Tibial artery (tissue), 4 donors: ENCODE data around the gene GUCD1.

Experiments used
- DNase-seq, 2 donors: peaks; one replicate each; pipeline ENCODE4 v3.0.0-alpha.2; 2019
- H3K27ac ChIP-seq, 2 donors: fragments of 200-600 bp; sonication (generic) in 1 of 2; 1 replicate in 1 of 2; 2 replicates in 1 of 2; pipeline ENCODE4 v1.5.1; 2018 to 2019; ENCODE audit warnings: mild to moderate bottlenecking in 1 of 2
- H3K27me3 ChIP-seq, 2 donors: fragments of 200-600 bp; sonication (generic) in 1 of 2; one replicate each; pipeline versions ENCODE4 v1.5.1 to v1.6.0; 2016 to 2019
- H3K36me3 ChIP-seq, 3 donors: fragments of 200-600 bp; sonication (generic) in 2 of 3; one replicate each; pipeline ENCODE4 v1.5.1; 2016 to 2019; ENCODE audit warnings: mild to moderate bottlenecking in 2 of 3
- H3K4me1 ChIP-seq, 4 donors: fragments of 200-600 bp; sonication (generic) in 2 of 4; 1 replicate in 3 of 4; 2 replicates in 1 of 4; pipeline ENCODE4 v1.5.1; 2016 to 2019
- H3K4me3 ChIP-seq, 2 donors: fragments of 200-600 bp; sonication (generic) in 1 of 2; 1 replicate in 1 of 2; 2 replicates in 1 of 2; pipeline ENCODE4 v1.5.1; 2018 to 2019; ENCODE audit warnings: mild to moderate bottlenecking in 2 of 2
- H3K9me3 ChIP-seq, 3 donors: fragments of 200-600 bp; sonication (generic) in 1 of 3; one replicate each; pipeline ENCODE4 v1.5.1; 2016 to 2019
- CTCF ChIP-seq, 2 experiments: fragments of 200-600 bp in 1 of 2; fragments of 450-650 bp in 1 of 2; IDR thresholded peaks; one replicate each; pipeline ENCODE4 v1.5.1; 2017 to 2019; ENCODE audit warnings: antibody characterized with exemption in 2 of 2, mild to moderate bottlenecking in 1 of 2, moderate library complexity in 1 of 2
- intact Hi-C: fragments of 100-400 bp; cut with DNase I; formaldehyde crosslinking; loops from one replicate; pipeline ENCODE4 v1.15.0; 2023; ENCODE audit warnings: low total_unique reads

Gene GUCD1

DNA sequence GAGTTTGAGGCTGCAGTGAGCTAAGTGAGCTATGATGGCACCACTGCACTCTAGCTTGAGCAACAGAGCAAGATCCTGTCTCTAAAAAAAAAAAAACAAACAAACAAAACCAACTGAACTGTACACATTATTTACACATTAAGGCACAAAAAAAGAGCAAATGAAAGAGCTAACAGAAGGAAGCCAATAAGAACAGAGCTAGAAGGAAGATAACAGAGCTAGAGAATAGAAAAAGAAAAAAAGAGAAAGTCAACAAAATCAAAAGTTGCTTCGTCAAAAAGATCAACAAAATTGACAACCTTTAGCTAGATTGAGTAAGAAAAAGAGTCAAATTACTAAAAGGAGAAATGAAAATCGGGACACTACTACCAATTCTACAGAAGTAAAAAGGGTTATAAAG, 25.0 kb downstream of the GUCD1 start:
- no peak for DNase-seq
- intact Hi-C loops = no loop called here

GRCh38 chr22:24526191-24526590, 28.7 kb downstream of the GUCD1 start:
- no peaks in the 10 kb centered on the region for H3K36me3 ChIP-seq
- no peaks in the 10 kb centered on the region for H3K9me3 ChIP-seq
- H3K4me3 ChIP-seq = no peak overlapping the region
- no peaks in the 10 kb centered on the region for H3K27me3 ChIP-seq
- H3K4me1 ChIP-seq = peaks cover 0 to 9% (median 2%) of the 10 kb centered on the region in 4 donors
- H3K27ac ChIP-seq = no peak overlapping the region
- intact Hi-C loops = no loop called here
- DNase-seq = no peak
- TF ChIP-seq CTCF (IDR thresholded peaks at IDR 0.05) = no peak

More for the DNA sequence above, 25.0 kb downstream of the GUCD1 start:
- Histone ChIP-seq H3K9me3 (no peaks in the 10 kb centered on the region), H3K4me3 (no peak overlapping the region), H3K4me1 (peaks cover 0 to 6% (median 2%) of the 10 kb centered on the region in 4 donors), H3K36me3 (no peaks in the 10 kb centered on the region), H3K27me3 (no peaks in the 10 kb centered on the region), H3K27ac (no peak overlapping the region)
- no peak for TF ChIP-seq CTCF (IDR thresholded peaks at IDR 0.05)

- no peaks in the 10 kb centered on the region for H3K27me3 ChIP-seq
- no peak overlapping the region for H3K27ac ChIP-seq
- peaks cover 0 to 9% (median 2%) of the 10 kb centered on the region in 4 donors for H3K4me1 ChIP-seq
- no peaks in the 10 kb centered on the region for H3K9me3 ChIP-seq
- no peaks in the 10 kb centered on the region for H3K36me3 ChIP-seq
- TF ChIP-seq CTCF (IDR thresholded peaks at IDR 0.05) = peak; percentile 72 to 78
- intact Hi-C loops = no loop called here
- no peak overlapping the region for H3K4me3 ChIP-seq
- peak; percentile 81 for DNase-seq
Observed at GRCh38 chr22:24525416-24526037, 29.4 kb downstream of the GUCD1 start.

- H3K27me3 ChIP-seq = no peaks in the 10 kb centered on the region
- H3K36me3 ChIP-seq = no peaks in the 10 kb centered on the region
- intact Hi-C loops = no loop called here
- no peak for DNase-seq
- no peak for TF ChIP-seq CTCF (IDR thresholded peaks at IDR 0.05)
- H3K4me1 ChIP-seq = peaks cover 0 to 9% (median 2%) of the 10 kb centered on the region in 4 donors
- H3K9me3 ChIP-seq = no peaks in the 10 kb centered on the region
- H3K4me3 ChIP-seq = no peak overlapping the region
- peak overlapping the region in 1 of 2 donors; percentile 22 for H3K27ac ChIP-seq
Observed at GRCh38 chr22:24523873-24524272, 31.1 kb downstream of the GUCD1 start.

DNA sequence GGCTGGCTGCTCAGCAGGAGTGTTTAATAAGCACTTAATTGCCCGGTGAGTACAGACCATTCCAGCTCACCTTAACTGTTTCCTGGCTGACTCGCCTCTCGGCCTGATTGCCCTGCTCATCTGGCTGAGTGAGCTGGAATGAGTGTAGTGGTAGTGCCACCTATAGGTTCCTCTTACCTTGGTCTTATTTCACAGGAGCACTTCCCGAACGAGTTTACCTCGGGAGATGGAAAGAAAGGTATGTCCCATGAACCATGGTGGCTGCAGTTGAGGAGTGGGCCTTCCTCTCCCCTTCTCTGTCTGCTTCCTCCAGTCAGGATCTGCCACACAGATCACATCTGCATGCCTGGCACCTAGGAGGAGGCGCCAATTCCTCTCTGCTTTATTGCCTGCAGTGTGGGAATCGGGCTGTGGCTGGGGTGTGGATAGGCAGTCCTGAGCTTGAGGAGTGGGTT, 33.1 kb downstream of the GUCD1 start:
- intact Hi-C loops = no loop called here
- Histone ChIP-seq H3K36me3 (no peaks in the 10 kb centered on the region), H3K27me3 (no peaks in the 10 kb centered on the region), H3K9me3 (no peaks in the 10 kb centered on the region), H3K4me3 (no peak overlapping the region), H3K4me1 (peaks cover 0 to 9% (median 2%) of the 10 kb centered on the region in 4 donors), H3K27ac (no peak overlapping the region)
- no peak for DNase-seq
- peak; percentile 9 to 13 for TF ChIP-seq CTCF (IDR thresholded peaks at IDR 0.05)
